Activated CD4-positive, alpha-beta T cell treated with anti-CD3 and anti-CD28 coated beads, Interleukin-10, Interleukin-2, amounts not matched to agents 100 ng/mL and 50 ng/mL, durations not matched to agents 16 hours and 8 hours (primary cell): ENCODE data around the gene CTNNA3.

Experiments
- DNase-seq: peaks from one replicate; pipeline ENCODE4 v3.0.0-alpha.2; 2020

Gene CTNNA3

DNA sequence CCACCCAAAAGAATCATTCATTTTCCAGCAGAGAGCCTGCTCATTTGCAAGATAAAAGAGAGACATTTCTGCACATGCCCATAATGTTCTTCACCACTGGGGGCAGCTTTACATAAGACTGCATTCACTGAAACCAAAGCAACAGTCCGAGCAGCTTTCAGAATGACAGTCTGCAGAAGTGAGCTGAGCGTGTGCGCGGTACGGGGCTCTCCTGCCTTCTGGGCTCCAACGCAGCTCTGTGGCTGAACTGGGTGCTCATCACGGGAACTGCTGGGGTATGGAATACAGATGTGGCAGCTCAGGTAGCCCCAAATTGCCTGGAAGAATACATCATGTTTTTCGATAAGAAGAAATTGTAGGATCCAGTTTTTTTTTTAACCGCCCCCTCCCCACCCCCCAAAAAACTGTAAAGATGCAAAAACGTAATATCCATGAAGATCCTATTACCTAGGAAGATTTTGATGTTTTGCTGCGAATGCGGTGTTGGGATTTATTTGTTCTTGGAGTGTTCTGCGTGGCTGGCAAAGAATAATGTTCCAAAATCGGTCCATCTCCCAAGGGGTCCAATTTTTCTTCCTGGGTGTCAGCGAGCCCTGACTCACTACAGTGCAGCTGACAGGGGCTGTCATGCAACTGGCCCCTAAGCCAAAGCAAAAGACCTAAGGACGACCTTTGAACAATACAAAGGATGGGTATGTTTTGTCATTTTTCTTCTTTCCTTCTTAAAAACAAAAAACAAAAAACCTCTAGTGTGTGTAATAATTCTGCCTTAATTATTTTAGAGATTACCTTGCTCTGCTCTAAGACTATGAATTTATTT, 769.9 kb downstream of the CTNNA3 start, which contains the start of gene LRRTM3:
Gene LRRTM3 (plus strand): TSS at position 141 of the 820 bp plus-strand sequence.
- peak; percentile 67 for DNase-seq

DNA sequence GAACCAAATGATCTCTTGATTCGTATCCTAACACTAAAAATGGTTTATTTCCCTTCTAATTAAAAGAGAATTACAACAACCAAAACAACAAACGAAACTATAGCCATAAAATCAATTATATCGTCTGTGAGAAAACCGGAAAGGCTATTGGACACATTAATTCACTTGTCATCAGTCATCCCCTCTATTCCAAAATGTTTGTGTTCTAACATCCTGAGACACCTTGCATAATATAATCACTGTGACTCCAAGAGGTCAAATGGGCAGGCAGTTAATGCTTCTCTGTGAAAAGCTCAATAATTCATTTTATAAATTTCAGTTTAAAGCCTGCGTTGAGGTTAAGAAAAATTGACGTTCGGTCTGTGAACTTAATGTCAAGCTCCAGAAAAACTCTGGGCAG, 770.6 kb downstream of the CTNNA3 start:
- DNase-seq: no peak

DNA sequence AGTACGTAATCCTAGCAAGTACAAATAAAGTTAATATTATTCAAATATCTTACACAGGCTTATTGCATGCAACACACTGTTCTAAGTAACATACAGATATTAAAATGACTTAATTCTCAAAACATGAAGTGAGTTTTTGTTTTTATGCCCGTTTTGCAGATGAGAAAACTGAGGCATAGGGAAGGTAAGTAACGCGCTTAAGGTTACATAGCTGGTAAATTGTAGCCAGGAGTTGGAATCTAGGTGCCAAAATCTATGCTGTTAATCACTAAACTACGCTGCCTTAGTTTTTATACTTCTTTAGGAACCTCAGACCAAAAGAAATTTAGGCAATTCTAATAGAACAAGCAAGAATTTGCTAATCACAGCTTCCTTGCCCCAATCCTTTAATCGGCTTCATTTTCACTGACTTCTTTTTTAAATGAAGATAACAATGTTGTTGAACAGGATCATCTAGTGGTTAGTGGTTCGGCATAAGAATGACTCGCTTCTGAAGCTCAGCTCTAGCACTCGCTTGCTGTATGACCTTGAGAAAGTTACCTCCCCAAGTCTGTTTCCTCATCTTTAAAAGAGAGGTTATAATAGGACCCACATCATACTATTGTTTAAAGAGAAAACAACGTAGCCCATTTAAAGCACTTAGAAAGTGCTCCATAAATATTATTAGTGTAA, 771.2 kb downstream of the CTNNA3 start:
- DNase-seq: no peak

DNA sequence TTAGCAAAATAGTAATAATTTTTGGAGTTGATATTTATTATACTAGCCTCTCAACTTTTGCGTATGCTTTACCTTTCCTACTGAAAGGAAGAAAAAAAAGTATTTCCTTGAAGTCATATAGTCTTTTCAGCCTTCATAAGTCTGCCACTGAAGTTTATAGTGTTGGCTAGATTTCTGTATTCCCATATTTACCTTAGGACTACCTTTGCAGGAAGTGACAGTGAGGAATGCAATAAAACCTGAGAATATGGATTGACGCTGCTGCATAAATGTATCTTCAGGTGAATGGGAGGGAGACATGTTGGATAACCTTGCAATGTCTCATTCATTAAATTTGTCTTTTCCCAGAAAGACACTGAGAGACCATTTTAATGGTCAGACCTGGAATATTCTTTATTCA, 776.7 kb downstream of the CTNNA3 start:
- no peak for DNase-seq

GRCh38 chr10:66917104-66917503, 778.9 kb downstream of the CTNNA3 start:
- DNase-seq: no peak

DNA sequence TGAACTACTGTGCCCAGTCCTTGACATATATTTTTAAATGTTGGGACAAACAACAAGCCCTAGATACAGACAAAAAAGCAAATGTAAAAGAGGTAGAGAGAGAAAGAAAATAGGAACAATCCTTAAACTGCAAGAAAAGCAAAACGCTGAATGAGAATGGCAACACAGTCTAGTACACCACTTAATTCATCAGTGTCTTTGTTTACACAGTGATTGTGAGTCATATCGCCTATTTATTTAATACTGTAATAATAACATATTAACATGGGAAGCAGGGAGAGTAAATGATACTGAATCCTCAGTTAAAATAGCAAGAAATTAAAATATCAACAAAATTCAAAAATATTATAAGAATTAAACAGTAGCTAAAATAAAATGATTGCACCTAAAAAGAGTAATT, 780.0 kb downstream of the CTNNA3 start:
- DNase-seq: no peak

GRCh38 chr10:66910671-66911070, 785.3 kb downstream of the CTNNA3 start:
- DNase-seq: no peak

GRCh38 chr10:66892871-66893270, 803.1 kb downstream of the CTNNA3 start:
- DNase-seq: no peak

DNA sequence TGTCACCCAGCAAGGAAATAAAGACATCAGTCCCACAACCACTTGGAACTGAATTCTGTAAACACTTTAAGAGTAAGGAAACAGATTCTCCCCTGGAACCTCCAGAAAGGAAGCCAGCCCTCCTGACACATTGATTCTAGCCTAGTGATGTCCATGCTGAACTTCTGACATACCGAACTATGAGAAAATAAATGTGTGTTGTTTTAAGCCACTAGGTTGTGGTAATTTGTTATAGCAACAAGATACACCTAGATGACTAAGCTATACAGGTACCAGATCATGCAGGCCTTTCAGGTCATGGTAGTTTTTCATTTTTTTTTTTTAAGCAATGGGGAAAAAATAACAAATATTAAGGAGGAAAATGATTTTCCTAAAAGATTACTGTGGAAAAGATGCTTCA, 807.8 kb downstream of the CTNNA3 start:
- no peak for DNase-seq

DNA sequence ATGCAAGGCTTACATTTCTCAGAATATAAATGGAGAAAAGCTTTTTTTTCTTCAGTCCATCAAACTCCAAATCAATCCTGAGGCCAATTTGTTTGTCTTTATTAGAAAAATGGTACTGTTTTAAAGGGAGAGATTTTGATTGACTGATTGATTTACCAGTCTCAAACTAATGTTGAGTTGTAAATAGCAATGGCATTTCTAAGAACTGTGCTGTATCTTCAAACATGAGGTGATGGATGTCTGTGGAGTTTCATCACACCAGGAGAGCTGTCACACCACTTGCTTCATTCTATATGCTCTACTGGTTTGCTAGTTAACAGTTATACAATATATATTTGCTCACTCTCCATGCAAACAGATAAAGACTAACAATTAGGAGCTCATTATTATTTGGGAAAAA, 809.1 kb downstream of the CTNNA3 start:
- no peak for DNase-seq

GRCh38 chr10:66882271-66882670, 813.7 kb downstream of the CTNNA3 start:
- no peak for DNase-seq

GRCh38 chr10:66881814-66882213, 814.2 kb downstream of the CTNNA3 start:
- DNase-seq: no peak

GRCh38 chr10:66880826-66881225, 815.2 kb downstream of the CTNNA3 start:
- no peak for DNase-seq

DNA sequence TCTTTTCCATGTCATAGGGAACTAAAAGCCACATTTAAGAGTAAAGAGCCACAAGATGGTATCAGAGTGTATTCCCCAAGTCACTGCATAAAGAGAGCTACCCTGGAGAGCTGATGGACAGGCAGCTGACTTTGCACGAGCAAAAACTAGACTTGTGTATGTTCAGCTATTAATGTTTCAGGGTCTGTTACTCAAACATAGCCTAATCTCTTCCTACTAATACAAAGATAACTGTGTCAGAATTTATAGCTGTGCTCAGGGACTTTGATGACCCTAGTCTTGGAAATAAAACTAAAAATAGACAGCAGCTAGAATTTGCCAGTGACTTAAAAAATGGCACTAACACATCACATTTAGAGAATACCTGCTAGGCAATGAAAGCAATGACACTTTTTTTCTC, 815.7 kb downstream of the CTNNA3 start:
- no peak for DNase-seq

DNA sequence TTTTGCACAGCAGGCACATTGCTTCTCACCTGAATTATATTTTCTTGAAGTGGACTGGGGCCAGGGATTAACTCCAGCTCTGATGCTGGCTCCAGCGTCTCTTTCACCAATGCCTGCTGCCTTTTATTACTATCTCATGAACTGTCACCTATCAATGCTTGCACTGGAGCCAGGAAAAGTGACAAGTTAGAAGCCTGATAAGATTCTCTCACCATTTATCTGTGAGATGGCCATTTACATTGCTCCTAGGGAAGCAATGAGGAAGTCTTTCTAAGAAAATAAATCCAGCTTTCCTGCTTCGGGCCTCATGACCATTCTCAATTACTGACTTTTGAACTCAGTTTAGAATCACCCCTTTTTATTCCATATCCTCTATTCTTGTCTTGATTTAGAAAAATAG, 818.6 kb downstream of the CTNNA3 start:
- DNase-seq: no peak

DNA sequence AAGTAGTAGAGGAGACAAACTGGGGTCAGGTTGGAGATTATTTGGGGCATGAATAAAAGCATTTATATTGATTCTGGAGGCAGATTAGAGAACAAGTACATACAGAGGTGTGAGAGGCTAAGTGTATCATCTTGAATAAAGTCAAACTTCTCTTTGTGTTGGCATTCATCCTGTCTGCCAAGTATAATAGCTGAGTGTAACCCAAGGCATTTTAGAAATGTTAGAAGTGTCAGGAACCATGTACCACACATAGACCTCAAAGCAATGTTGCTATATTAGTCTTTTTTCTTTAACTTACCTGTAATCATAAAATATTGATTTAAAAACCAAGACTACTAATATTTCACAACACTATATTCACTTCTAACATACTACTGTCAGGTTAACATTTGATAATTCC, 826.4 kb downstream of the CTNNA3 start:
- DNase-seq: no peak

DNA sequence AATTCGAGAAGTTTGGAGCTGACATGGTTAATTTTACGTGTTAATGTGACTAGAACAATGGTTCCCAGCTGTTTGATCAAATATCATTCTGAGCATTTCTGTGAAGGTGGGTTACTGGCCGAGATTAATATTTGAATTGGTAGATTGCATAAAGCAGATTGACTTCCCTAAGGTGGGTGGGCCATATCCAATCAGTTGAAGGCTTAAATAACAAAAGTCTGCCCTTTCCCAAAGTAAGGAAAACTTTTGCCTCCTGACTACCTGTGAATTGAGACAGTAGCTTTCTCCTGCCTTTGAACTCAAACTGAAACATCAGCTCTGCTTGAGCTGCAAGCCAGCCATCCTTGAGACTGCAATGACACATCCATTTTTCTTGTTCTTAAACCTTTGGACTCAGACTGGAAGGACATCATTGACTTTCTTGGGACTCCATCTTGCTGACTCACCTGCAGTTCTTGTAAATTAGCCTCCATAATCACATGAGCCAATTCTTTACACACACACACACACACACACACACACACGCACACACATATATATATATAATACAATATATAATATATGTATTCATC, 833.2 kb downstream of the CTNNA3 start:
- DNase-seq: no peak

- DNase-seq: no peak
Observed at GRCh38 chr10:66860376-66860945, 835.5 kb downstream of the CTNNA3 start.

- no peak for DNase-seq
Observed at GRCh38 chr10:66852811-66853210, 843.2 kb downstream of the CTNNA3 start.

GRCh38 chr10:66848856-66849255, 847.1 kb downstream of the CTNNA3 start:
- no peak for DNase-seq

DNA sequence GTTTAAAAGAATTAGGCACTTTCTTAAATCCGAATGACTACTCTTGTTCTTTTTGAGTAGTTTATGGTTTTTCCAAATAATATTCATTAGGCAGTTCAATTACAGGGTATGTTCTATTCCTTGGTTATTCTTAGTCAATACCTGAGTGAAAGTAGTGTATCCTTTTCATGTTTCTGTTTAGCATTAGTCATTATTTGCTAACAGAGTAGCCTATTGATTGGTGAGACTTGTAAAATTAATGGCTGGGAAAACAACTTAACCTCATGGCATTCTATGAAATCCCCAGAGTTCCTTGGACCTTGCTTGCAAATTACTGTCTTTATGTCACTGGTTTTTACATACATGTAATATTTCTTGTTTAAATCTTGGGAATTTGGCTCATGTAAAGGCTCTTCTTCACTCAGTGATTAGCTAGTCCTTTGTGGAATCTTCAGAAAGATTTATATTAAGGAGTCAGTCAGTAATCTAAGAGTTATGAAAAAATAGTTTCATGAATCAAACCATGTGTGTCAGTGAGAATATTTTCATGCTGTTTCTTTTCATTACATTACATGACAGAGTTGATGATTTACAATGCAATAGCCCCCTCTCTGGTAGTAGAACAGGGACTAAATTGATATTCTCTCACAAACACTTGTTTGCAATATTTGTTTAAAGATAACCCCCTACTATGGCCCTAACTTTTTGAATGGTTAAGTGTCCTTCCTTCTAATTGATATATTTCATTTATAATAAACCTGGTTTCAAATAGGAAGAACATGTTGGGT, 851.6 kb downstream of the CTNNA3 start:
- no peak for DNase-seq

DNA sequence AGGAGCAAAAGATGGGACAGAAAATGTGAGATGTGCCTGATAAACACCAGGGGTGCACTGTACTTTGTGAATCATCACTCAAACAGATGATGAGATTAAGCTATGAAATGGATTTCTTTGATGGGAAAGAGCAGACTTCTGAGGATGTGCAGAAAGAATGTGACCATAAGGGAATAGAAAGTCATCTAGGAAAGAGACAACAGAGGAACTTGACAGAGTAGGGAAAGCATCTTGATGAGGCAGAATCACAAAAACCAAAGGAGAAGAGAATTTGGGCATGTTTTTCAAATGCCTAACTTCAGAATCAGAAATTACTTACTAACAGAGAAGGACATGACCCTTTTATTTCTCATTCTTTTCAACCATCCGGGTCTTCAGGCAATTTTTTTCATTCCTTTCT, 852.6 kb downstream of the CTNNA3 start:
- DNase-seq: no peak

DNA sequence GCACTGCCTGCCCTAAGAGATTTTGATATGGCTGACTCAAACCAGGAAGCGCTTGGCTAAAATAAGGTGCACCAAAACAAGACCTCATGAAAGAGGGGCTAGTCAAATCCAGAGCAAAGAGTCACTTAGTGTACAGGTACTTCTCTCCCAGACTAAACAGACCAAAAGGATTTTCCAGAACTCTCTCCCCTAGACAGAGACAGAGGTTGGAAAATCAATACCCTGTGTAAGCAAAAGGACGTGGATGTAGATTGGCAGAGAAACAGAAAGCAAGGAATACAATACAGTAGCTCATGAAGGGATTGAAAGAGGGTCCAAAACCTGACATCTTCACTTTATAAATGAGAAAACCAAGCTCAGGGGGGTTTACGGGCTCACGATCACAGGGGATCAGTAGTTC, 853.1 kb downstream of the CTNNA3 start:
- no peak for DNase-seq
